Stimulated activated CD8-positive, alpha-beta memory T cell treated with anti-CD3 and anti-CD28 coated beads, Interleukin-4, amount 100 ng/mL, for 1 hour (primary cell): ENCODE data around the gene POMT1.

Experiments
- DNase-seq, 2 donors: peaks; one replicate each; pipeline ENCODE4 v3.0.0-alpha.2; 2020; ENCODE audit warnings: low read depth in 2 of 2, low spot score in 1 of 2

Gene POMT1

DNA sequence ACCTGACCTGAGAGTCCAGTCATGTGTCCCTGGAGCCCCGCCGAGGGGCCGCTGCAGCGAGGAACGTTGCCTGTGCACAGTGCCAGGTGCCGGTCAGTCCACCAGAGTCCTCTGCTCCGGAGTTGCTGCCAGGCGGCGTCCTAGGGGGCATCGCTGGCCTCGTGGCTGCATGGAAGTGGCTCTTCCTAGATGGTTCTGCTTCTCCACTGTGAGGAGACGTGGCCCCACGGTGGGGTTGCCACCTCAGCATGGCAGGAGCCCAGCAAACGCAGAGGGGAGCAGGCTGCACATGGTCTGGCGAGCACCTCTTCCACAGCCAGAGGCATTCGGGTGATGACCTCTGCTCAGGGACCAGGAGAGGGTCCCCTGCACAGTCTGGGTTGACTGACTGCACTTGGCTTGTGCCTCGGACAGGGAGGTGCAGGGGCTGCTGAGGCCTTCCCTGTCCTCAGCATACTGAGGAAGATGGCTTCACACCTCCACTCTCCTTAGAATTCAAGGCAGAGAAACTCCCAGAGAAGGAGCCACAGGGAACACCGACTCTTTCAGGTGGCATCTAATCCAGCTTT lies 25.9 kb upstream of the POMT1 start:
- DNase-seq: no peak

DNA sequence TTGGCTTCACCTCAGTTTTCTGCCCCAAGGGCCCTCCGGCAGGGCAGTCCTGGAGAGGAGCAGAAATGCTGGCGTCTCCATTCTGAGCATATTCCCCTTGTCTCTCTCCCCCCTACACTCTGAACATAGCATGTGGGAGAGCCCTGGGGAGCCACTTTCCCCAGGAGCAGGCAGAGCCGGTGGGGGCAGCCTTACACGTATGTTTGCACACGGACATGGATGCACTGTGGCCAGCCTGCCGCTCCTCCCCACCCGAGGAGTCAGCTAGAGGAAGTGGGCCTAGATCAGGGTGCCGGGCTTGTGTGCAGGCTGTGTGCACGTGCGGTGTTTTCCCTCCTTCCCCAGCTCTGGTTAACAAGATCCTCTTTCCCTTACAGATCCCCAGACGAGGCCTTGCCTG lies 25.4 kb upstream of the POMT1 start:
- DNase-seq: no peak

DNA sequence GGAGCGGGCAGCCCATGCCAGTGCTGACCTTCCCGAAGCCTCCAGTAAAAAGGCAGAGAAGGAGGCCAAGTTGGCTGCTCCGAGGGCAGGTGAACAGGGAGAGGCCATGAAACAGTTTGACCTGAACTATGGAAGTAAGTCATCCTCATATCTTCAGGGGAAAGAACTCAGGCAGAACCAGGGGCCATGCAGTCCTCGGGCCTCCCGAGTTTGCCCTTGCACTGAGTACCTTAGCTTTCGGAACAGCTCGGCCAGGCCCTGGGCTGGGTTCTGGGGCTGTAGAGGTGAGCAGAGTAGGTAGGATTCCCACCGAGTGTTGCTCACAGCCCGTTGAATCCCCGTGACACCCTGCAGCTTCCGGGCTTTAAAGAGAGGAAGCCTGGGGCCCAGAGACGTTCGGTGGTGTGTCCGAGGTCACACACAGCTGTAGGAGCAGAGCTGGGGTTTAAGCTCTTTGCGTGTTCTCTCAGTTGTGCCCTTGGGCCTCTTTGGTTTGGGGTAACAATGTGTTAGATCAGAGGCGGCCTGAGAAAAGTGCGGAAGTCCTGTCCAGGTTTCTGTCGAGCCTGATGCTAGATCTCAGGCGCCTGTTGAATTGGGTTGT lies 24.8 kb upstream of the POMT1 start:
- DNase-seq: no peak

DNA sequence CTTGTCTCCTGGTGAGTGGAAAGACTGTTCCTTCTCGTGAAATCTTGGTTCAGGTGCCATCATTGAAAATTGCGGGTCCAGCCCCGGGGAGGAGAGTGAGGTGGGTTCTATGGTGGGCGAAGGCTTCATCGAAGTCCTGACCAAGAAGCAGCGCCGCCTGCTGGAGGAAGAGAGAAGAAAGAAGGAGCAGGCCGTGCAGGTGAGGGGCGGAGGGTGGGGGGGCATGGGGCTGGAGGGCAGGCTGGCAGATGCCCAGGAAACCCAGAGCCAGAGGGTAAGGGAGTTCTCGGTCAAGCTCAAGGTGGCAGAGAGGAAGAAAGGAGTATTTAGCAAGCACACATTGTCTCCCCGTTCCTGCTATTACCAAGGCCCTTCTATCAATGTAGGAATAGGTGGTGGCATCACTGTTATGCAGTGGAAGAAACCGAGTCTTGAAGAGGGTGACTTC lies 24.3 kb upstream of the POMT1 start:
- DNase-seq: peak in 1 of 2 donors; percentile 38

DNA sequence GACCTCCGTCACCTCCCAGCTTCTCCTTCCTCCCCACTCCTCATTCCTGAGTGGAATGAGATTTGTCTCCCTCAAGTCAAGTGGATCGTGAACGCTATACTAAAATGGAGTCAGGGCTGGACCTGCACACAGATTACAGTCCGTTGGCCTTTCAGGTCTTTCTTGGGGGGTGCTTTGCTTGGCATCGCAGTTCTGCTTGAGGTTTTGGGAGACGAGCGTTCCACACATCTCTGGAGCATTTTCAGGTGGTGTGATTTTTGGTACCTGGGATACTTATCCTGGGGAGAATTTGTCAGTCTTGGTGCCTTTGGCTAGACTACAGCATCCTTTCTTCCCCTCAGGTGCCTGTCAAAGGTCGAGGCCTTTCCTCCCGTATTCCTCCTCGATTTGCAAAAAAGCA lies 23.8 kb upstream of the POMT1 start:
- DNase-seq: no peak

DNA sequence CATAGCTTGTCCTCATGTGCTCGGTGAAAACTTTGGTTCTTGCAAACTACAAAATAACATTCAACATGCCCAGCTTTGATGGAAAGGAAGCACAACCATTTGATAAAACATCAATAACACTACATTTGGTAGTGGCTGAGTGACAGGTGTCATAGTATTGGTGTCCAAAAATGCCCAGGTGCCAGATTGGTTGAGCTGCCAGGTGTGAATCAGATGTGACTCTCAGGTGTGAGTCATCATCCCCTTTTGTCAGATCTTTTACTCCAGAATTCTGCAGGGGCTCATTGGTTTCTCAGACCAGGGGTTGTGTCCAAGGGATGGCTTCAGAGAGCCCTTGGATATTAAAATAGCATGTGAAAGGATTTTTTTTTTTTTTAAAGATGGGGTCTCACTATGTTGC lies 22.5 kb upstream of the POMT1 start:
- no peak for DNase-seq

DNA sequence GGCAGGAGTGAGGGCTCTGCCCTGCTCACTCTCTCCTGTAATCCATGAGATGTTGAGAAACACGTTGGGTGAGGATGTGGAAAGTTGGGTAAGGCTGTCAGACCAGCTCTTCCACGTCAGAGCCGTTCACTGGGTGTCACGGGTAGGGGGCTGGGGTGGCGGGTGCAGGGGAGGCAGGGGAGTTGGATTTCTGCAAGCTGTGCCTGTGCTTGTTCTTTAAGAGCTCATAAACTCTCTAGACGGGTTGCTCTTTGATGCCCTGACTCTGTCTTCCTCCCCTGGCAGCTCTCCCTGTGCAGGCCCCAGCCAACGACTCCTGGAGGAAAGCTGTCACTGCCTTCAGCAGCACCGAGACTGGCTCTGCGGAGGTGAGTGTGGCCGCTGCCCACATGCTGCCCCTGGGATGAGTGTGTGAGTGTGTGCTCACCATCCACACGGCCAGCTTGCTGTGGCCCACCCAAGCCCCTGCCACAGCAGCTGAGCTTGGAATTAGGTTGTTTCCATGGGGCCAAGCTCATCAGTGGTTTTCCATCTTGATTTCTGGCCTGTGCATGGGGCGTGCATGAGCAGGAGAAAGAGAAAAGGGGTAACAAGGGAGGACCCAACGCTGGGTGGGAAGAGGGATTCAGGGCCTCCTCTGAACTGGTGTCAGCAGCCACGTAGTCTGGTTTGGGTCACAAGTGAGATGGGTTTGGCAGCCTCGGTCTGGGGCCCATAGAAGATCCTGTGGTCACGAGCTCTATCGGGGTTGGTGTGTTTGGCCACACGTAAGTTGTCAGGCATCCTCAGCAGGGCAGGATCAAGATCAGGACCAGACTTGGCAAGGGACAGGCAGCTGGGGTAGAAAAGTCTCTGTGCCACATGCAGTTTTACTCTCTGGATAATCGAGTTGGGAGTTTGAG lies 21.0 kb upstream of the POMT1 start:
- no peak for DNase-seq

DNA sequence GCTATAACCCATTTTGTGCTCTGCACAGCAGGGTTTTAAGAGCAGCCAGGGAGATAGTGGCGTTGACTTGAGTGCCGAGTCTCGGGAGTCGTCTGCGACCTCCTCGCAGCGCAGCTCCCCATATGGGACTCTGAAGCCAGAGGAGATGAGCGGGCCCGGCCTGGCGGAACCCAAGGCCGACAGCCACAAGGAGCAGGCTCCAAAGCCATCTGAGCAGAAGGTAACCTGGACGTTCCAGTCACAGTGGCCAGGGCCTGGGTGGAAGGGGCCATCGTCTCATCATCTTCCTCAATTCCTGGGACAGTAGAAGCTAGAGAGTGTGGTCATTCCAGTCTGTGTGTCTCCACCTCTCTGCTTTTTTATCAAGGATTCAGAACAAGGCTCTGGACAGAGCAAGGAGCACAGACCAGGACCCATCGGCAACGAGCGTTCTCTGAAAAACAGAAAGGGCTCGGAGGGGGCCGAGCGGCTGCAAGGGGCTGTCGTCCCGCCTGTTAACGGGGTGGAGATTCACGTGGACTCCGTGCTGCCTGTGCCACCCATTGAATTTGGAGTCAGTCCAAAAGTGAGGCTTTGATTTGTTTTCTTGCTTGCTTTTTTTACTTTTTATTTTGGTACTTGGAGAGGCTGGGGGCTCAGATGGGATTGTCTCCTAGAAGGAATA lies 20.2 kb upstream of the POMT1 start:
- DNase-seq: no peak

DNA sequence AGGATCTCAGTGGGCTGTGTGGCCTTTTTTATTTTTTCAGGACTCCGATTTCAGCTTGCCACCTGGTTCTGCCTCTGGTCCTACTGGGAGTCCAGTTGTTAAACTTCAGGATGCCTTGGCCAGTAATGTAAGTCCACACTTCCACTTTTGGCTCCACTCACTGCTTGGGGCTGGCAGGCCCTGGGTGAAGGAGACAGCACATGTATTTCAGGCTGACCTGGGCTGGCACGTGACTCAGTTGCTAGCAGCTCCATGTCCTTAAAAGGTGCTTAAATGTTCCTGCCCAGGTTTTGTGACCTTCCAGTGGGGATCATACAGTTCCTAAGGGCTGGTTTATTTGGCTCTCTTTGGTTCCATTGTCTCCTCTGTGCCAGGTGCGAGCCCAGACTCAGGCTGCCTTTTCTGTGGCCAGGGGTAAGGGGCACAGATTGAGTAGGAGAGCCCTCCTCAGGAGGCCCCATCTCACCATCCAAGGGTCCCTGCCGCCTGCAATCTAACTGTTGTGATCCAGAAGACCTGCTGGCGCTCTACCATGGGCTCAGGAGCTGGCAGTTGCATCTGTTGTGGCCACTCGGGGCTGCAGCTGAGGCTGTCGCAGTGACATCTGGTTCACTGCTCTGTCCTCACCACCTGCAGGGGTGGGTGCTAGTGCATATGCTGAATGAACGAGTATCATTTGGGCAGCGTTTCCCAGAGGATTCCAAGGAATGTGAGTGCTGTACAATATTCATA lies 19.2 kb upstream of the POMT1 start:
- no peak for DNase-seq

DNA sequence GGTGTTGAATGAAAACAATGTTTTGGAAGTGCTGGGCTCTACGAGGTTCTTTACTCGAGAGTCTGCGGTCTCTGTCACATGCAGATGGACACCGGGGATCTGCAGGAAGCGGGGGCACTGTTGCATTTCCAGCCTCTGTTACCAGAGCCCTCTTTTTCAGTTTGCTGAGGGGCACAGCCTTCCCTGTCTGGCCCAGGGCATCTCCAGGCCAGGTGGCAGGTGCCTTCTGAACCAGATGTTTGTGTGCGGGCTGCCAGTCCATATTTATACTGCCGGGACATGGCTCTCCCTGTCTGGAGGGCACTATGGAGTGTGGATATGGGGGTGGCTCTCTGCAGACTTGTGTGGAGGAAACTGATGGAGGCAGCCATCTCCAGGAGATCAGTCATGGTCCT lies 18.7 kb upstream of the POMT1 start:
- DNase-seq: no peak

DNA sequence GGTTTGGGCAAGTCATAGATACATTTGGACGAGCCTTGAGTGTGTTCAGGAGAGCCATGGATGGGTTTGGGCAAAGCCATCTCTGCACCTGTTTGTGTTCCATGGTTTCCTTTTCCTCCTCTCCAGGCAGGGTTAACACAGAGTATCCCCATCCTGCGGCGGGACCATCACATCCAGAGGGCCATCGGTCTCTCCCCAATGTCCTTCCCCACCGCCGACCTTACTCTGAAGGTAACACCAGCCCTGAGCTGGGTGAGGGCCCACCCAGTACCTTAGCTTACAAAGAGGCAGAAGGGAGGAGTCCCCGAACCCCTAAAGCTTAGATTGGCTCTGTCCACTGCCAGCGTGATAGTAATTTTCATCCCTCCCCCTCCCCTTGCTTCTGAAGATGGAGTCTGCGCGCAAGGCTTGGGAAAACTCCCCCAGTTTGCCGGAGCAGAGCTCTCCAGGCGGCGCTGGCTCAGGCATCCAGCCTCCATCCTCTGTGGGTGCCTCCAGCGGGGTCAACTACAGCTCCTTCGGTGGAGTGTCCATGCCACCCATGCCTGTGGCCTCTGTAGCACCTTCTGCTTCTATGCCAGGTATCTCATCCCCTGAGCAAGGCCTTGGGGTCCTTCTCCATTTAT lies 18.0 kb upstream of the POMT1 start:
- DNase-seq: no peak

DNA sequence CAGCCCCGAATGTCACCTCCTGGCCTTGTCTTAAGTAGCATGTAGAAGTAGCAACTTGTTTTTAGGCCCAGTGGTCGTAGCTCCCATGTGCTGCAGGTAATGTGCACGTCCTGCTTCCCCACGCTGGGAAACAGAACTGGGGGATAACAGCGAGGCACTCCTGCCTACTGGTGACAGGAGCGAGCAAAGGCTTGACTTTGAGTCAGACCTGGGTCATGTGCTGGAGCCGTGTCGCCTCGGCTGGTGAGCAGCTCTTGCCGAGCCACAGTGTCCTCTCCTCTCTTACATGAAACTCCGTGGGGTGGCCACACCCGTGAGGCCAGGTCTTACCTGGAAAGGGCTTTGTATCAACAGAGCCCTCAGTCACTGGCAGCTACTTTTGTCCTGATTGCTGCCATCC lies 17.5 kb upstream of the POMT1 start:
- no peak for DNase-seq

DNA sequence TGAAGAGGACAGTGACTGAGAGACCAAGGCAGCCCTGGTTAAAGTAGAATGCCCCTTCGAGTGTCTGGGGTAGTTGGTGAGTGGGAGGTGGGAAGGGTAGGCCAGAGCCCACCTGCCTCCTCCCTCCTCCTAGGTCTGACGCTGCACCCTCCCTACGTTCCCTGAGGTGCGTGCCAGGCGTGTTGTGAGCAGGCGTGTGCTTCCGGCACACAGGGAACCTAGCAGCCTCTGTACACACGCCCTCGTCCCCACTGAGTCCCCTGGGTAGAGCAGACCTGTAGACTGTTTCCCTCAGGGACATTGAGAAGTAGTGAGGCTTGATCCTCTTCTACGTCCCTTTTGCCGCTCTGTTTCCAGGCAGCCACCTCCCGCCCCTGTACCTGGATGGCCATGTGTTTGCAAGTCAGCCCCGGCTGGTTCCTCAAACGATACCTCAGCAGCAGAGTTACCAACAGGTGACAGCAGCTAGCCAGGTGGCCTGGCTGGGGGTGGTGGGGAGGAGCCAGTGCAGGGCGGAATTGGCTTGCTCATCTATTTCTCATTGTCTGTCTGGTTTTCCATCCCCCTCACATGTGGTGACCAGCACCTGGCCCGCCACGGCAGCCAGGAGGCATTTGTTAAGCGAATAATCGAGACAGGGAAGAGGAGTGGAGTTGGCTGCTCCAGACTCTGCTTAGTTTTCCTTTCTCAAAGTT lies 16.8 kb upstream of the POMT1 start:
- DNase-seq: no peak

DNA sequence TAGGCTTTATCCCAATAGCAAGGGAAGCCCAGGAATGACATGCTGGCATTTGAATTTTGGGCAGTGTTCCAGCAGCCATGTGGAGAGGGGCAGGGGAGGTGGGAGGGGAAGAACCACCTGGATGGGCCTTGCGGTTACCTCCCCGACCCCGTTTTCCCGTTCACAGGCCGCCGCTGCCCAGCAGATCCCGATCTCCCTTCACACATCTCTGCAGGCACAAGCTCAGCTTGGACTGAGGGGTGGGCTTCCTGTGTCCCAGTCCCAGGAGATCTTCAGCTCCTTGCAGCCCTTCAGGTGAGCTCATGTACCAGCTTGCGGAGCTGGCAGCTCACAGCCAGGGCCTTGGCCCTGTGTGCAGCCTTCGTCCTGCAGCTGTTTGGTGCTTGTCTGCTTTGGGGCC lies 15.7 kb upstream of the POMT1 start:
- no peak for DNase-seq

DNA sequence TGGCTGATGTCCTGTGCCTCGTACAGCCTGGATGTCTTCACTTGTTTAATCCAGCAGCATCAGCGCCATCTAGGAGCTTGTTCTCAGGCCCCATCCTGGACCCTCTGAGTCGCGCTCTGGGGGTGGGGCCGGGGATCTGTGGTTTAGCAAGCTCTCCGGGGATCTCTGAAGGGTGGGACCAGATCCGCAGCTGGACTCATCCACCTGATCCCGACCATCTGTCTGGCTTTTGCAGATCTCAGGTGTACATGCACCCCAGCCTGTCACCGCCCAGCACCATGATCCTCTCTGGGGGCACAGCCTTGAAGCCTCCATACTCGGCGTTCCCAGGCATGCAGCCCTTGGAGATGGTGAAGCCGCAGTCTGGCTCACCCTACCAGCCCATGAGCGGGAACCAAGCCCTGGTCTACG lies 15.1 kb upstream of the POMT1 start:
- no peak for DNase-seq

DNA sequence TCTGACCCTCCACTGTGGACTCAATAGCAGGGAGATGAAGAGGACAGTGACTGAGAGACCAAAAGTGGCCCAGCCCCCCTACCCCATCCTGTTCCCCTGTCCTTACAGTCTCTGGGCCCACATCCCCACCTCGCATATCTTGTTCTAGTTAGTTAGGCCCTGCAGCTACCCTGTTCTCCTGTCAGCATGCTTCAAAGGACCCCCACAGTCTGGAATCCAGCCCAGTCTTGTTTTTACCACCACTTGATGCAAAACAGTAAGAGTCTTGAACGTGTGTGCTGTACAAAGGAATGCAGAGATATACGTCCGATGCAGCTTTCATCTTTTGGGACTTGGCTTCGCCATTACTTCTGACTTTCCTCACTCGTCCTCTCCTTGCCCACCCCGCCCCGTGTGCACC lies 12.2 kb upstream of the POMT1 start:
- DNase-seq: no peak

DNA sequence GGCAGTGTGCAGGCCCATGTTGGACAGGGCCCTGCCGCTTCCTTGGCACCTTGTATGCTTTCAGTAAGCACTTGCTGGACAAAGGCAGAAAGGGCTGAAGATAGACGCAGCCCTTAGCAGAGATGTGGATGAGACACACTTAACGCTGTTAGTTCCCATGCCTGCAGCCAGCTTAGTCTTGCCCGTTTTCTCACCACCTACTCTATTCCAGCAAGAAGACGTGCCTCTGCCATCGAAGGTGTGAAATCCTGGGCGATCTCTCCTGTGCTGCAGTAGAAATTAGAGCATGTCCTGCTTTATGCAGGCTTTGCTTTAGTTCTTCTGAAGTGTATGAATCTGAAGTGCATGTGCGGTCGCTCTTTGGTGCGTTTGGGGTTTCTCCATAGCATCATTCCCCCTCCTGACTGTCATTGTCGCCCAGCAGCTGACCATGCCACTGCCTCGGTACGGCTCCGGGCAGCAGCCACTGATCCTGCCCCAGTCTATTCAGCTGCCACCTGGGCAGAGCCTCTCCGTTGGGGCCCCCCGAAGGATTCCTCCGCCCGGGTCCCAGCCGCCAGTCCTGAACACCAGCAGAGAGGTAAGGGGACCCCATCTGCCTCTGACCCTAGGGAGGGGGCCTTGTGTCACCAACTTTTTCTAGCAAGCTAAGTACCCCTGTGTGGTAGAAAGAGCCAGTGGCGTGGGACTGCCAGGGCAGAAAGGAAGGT lies 11.6 kb upstream of the POMT1 start:
- no peak for DNase-seq

DNA sequence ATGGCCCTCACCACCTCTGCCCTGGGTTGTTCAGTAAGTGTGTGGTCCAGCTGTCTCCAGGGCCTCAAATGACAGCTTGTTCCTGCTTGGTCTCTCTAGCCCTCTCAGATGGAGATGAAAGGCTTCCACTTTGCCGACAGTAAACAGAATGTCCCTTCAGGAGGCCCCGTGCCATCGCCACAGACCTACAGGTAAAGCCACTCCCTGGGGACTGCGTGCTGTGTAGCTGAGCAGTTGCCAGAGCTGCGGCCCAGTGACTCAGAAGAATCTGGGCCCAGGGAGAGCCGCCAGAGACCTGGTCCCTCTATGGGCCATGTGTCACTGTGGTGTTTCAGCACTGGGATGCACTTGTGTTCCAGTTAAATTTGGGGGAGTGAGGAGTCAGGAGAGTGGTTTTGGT lies 10.6 kb upstream of the POMT1 start:
- DNase-seq: no peak

DNA sequence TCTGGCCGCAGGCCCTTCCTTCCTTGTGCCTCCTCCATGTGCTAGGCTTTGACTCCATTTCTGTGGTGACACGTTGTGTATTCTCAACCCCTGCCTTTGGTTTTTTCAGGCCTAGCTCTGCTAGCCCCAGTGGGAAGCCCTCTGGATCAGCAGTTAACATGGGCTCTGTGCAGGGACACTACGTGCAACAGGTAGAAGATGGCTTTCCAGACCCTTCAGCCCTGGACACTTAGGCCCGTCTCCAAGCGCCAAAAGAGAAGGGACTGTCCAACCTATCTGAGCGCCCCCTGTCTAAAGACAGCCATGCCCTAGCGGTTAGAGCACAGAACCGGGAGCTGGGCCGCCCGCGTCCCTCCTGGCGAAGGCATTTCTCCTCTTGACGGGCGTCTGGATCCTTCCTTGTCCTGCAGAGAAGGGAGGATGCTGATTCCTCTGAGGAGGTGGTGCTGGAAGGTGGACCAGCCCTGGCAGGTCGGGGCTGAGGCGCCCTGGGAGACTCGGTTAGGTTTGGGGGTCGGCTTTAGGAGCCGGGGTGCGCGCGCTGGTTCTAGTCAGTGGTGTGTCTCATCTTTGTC lies 8.3 kb upstream of the POMT1 start:
- DNase-seq: no peak
